Lung microvascular endothelial cell (primary cell): Measurements from ENCODE around the gene MAP3K19. TPM values are rescaled to one million over a fixed set of nuclear protein-coding genes. Genes with fewer than 3 reads are reported as not detected.
"Not testable (repeated sequence)": the region's sequence is repeated elsewhere in the genome, so short reads cannot be mapped to it uniquely, and the experiment has no call there.

ENCODE experiments used
- DNase-seq, 2 donors: peaks; one replicate each; pipeline versions ENCODE4 v3.0.0 to v3.0.0-alpha.2; 2010; ENCODE audit warnings: low read depth in 2 of 2
- total RNA-seq: library from RNA; depleted of rRNA; stranded (reverse); fragments of >200 nt; gene quantifications from 2 replicates; pipeline ENCODE4 v1.2.1, GENCODE V29; 2014

Gene MAP3K19
- total RNA-seq, 1 donor from 2014 or later = not detected

DNA sequence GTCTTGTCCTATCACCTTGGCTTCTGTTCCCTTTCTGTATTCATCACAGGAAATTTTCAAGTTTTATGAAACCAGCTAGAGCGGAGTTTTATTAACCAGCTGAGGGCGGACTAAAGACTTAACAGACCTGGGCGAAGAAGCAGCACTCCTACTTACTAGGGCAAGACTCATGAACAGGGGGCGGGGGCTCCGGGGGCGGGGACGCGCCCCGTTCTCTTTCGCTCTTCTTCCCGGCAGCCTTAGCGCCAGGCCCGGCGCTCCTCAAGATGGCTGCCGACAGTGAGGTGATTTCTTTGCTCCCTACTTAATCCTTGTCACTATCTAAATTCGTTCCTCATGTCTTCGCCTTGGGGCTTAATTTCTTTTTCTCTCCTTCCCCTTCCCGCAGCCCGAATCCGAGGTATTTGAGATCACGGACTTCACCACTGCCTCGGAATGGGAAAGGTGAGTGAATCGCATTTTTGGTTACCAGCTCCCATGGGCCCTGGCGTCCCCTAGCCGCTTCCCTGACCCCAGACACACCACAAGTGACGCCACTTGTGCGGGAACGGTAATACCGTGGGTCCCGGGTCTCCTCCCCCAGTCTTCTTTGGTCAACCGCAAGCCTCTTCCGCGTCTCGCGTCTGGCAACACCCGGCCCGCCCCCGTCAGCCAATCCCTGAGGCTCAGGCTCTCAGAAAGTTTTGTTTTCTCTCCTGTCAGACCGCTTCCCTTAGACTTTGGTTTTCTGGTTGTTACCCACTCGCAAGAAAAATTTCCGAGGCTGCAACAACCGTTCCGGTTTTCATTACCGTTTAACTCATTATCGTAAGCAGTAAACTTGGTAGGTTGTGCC is 5.0 kb upstream of the MAP3K19 start, which contains the start of gene RAB3GAP1:
RAB3GAP1 (plus strand) TSS at position 251 of the 835 bp plus-strand sequence; CDS start at position 267, 16 bp downstream.
- DNase-seq = peak; percentile 72 to 88

DNA sequence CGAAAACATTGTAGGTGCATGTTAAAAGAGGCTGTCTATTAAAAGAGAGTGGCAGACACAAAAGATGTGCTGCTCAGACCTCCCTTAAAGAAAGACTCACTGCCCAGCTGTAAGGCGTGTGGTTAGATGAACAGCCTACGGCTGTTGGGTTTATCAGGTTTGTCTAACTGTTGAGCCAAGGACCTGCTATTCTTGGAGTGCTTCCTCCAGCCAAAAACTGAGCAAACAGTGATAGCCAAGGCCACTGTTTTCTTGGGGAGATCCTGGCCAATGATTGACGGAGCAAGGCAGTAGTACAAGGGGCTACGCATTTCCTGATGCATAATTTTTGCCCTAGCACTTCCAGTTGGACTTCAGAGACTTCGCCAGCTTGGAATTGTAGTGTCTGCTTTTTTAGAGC is 3.4 kb upstream of the MAP3K19 start:
- no peak for DNase-seq

DNA sequence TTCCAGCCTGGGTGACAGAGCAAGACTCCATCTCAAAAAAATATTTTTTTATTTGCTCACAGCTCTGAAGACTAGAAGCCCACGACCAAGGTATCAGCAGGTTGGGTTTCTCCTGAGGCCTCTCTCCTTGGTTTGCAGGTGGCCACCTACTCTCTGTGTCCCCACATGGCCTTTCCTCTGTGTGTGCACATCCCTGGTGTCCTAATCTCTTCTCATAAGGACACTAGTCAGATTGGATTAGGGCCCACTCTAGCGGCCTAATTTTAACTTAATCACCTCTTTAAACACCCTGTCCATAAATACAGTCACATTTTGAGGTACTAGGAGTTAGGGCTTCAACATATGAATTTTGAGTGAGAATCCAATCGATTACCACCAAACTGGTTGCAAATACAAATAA is 2.9 kb upstream of the MAP3K19 start:
- DNase-seq = no peak

DNA sequence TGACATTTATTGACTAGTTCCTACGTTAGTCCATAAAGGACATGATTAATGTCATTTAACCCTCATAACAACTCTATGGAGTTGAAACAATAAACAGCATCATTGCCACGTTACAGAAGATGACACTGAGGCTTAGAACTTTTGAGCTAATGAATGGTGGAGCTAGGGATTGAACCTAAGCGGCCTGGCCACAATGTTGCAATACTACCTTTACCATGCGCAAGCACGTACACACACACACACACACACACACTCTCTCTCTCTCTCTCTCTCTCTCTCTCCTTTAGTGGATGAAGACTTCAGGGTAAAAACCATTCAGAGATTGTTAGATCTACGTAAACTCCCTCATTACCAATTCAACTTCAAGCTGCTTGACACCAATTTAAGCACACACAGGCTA is 875 bp upstream of the MAP3K19 start:
- no peak for DNase-seq

- DNase-seq = no peak
Observed at GRCh38 chr2:135043345-135043744, 3.9 kb downstream of the MAP3K19 start.

- DNase-seq = no peak
Observed at GRCh38 chr2:135037831-135038230, 9.4 kb downstream of the MAP3K19 start.

DNA sequence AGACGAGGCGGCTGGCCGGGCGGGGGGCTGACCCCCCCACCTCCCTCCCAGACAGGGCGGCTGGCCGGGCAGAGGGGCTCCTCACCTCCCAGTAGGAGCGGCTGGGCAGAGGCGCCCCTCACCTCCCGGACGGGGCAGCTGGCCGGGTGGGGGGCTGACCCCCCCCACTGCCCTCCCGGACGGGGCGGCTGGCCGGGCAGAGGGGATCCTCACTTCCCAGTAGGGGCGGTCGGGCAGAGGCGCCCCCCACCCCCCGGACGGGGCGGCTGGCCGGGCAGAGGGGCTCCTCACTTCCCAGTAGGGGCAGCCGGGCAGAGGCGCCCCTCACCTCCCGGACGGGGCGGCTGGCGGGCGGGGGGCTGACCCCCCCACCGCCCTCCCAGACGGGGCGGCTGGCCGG is 14.0 kb downstream of the MAP3K19 start:
- not testable (repeated sequence) for DNase-seq

GRCh38 chr2:135030826-135031225 is 16.4 kb downstream of the MAP3K19 start:
- peak; percentile 65 to 68 for DNase-seq

- DNase-seq = no peak
Observed at GRCh38 chr2:135029481-135030134, 17.6 kb downstream of the MAP3K19 start.

GRCh38 chr2:135023886-135024485 is 23.3 kb downstream of the MAP3K19 start:
- DNase-seq = no peak

DNA sequence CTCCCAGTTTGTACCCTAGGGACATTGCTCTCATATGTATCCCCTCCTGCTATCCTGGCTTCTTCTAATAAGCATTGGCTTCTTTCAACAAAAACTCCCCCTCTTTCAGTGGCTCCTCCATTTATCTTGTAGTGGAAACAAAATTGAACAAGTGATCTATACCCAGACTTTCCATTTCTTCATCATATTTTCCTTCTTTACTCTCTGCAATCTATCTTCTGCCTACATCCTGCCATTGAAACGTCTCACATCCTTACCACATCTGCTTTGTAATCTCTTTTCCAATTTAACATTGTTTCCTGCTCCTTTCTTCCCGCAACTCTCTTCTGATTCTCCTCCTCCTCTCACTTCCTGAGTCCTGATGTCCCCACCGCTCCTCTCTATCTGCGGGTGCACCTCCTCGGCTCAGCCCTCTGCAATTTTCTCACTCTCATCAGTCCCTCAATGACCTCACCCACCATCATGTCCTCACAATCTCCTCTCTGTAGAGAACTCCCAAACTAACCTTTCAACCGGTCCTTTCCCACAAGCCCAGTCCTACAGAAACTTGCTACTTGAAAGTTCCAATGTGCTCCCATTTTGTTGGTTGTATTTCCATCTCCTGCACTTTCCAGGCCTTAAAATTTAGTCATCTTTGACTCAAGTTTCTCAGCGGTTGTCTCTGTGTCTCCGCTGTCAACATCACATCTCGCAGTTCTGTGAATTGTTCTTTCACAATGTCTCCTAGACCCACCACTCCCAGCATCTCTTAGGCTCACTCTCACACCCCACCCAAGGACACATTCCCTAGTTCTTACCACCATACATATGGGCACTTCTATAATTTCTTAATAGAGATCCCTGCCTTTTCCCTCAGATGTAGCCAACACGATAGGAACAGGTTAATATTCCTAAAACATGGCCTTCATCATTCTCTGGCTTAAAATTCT is 24.0 kb downstream of the MAP3K19 start:
- DNase-seq = no peak

DNA sequence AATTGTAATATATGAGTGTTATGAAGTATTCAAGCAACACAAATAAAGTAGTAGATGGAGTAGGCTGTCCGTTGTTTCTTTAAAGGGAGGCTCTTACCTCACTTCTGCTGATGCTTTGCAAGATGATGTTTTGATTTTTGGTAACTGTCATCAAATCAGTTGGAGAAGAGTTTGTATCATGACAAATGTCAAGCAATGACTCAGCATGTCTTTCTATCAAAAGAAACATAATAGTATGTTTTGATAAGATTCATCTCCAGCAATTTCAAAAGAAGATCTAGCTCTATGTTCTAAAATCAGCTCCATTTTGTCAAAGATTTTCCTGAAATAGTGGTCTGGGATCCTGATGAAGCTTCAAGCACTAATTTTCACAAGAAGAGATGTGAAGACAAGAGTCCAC is 25.6 kb downstream of the MAP3K19 start:
- DNase-seq = no peak

DNA sequence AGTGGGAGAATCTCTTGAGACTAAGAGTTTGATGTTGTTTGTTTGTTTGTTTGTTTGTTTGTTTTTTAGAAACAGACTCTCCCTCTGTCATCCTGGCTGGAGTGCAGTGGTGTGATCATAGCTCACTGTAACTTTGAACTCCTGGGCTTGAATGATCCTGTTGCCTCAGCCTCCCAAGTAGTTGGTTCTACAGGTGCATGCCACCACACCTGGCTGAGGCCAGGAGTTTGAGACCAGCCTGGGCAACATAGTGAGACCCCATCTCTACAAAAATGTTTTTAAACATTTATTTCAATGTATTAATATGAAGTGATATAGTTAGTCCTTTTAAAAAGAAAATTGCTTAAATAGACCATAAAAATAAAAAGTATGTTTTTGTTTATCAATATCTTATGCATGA is 35.6 kb downstream of the MAP3K19 start:
- DNase-seq = no peak

- no peak for DNase-seq
Observed at GRCh38 chr2:135010200-135010942, 36.9 kb downstream of the MAP3K19 start.

DNA sequence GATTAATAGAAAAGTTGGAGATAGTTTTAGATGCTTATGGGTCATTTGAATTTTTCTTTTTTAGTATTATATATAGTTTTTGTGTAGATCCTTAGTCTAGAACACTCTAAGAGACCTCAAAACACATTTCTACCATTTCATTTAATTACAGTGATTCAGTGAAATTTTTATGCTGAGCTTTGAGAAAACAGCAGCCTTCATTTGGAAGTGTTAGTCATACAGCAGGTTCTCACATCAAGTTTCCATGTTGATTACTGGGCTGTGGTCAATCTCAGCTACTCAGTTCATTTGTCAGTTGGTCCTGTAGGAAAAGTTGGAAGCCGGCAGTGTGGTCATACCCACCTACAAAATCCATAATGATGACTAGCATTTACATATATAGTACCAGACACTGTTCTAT is 37.9 kb downstream of the MAP3K19 start:
- no peak for DNase-seq

- no peak for DNase-seq
Observed at GRCh38 chr2:135005753-135006152, 41.5 kb downstream of the MAP3K19 start.

- peak; percentile 70 to 74 for DNase-seq
Observed at GRCh38 chr2:135004005-135004746, 43.1 kb downstream of the MAP3K19 start.

DNA sequence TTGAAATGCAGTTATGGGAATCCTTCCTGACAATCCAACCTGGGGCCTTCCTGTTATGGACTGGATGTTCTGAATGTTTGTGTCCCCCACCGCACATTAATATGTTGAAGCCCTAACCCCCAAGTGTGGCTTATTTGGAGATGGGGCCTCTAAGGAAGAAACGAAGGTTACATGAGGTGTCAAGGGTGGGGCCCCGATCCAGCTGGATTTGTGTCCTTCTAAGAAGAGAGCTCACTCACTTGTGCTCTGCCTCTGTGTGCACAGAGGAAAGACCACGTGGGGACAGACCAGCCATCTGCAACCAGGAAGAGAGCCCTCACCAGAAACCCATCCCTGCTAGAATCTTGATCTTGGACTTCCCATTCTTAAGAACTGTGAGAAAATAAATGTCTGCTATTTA is 44.4 kb downstream of the MAP3K19 start:
- no peak for DNase-seq

DNA sequence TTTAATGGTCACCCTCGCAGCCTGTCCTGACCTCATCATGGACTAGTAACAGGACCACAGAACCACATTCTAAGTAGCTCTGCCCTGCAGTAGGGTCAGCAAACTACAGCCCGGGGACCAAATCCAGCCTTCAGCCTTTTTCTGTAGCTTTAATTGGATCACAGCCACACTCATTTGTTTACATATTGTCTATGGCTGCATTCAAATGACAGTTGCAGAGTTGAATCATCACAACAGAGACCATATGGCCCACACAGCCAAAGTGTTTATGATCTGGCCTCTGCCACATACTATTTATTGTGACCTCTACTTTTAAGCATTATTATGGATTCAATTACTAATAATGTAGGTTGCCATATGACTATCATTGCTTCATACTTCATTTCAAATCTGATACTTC is 47.7 kb downstream of the MAP3K19 start:
- DNase-seq = no peak
